Measurements from ENCODE around the gene PSMD11.

GRCh38 chr17:32477220-32477619 lies 32.9 kb downstream of the PSMD11 start:
- no peak for TF ChIP-seq CTCF (IDR thresholded peaks at IDR 0.05)
- no peak for TF ChIP-seq POLR2A (IDR thresholded peaks at IDR 0.05)
